Motor neuron (in vitro differentiated cells): ENCODE measurements around the gene ALDH1A3. TPM values are rescaled to one million over a fixed set of nuclear protein-coding genes. Genes with fewer than 3 reads are reported as not detected.
A peak's percentile ranks its signal among the peaks of the same experiment; 100 is the strongest.

ENCODE experiments used
- ATAC-seq, 8 experiments: fragments of 200-7000 bp; cut with Tn5 transposase; replicated peaks in 6 of 8; 2 replicates each; pipeline ENCODE4 v1.8.0; 2021; ENCODE audit warnings: mild to moderate bottlenecking in 8 of 8, moderate library complexity in 8 of 8
- H3K27ac ChIP-seq, 2 donors: fragments of 250-450 bp; sonication (Bioruptor Pico); 2 replicates each; pipeline ENCODE4 v1.9.0; 2021; ENCODE audit warnings: antibody characterized with exemption in 2 of 2, mild to moderate bottlenecking in 2 of 2, moderate library complexity in 1 of 2
- H3K4me1 ChIP-seq, 2 donors: fragments of 250-450 bp; sonication (Bioruptor Pico); replicated peaks in 1 of 2; 2 replicates each; pipeline ENCODE4 v1.6.1; 2021; ENCODE audit warnings: antibody characterized with exemption in 2 of 2, mild to moderate bottlenecking in 2 of 2, moderate library complexity in 1 of 2
- H3K4me3 ChIP-seq, 5 donors: fragments of 250-450 bp; sonication (Bioruptor Pico); 2 replicates each; pipeline ENCODE4 v1.9.0; 2021; ENCODE audit warnings: antibody characterized with exemption in 5 of 5, mild to moderate bottlenecking in 5 of 5, moderate library complexity in 4 of 5
- WGBS, 10 experiments: fragments of 450-650 bp; shearing (Covaris generic); methylation state at CpG; one replicate each; pipeline ENCODE4 v1.0.0; 2022; 5-methylcytosine and 5-hydroxymethylcytosine counted together
- in situ Hi-C, 9 experiments: fragments of 400-800 bp; cut with MboI; loops; one replicate each; pipeline ENCODE4 v1.15.0; 2021; ENCODE audit warnings: low sequenced_read_pairs in 9 of 9, low pct_unique_long_range_greater_than_20kb in 2 of 9; ENCODE audit not compliant: unreplicated experiment in 9 of 9
- total RNA-seq, 8 experiments: library from RNA; unstranded; fragments of 300-600 nt; gene quantifications; 2 replicates each; pipeline versions ENCODE4 v1.2.3 to v1.2.4, GENCODE V29; 2022

Gene ALDH1A3
- total RNA-seq, 8 experiments from 2014 or later, result 0.14 to 54.3 (median 2.1) TPM; not detected in 2

DNA sequence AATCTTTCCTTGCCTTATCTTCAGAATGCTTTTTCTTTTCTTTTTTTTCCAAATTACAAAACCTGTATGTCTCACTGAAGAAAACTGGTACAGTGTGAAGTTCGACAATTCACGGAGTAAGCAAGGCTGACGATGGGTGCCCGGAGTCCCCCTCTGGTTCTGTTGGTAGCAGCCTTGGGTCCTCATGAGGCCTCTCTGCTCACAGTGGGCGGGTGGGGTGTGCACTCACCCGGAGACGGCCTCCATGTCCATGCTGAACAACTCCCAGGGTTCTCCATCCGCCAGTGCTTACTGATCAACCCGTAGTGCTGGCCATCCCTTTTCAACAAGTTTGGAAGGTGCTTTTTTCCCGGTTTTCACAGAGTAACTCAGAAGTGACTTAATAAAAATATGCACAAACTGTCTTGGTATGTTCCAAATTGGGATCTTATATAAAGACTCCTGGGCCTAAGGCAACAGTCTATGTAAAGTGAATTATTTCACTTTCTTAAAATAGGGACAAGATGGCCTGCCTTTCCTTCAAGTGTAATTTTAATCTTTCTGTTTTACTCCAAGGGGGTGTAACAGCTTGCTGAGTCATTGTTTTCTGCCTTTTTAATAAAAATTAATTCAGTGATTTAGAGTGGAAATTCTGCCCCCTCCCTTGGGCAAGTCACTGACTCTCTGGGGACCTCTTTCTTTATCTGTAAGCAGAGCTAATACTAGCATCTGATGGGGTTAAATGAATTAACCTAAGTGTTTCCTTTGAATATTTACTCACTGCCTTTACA is 63.2 kb downstream of the ALDH1A3 start:
- WGBS, 10 experiments, result 40 to 100% (median 82%) methylated on average over 1 to 10 of the region's 10 CpGs; no CpG with 5 or more reads in 3 of the 10 experiments
- in situ Hi-C loops, result no loop called here
- Histone ChIP-seq H3K4me1 (no peaks in the 10 kb centered on the region), H3K4me3 (no peak overlapping the region), H3K27ac (no peak overlapping the region)
- ATAC-seq, result peak in 3 of 8 experiments; percentile 52 to 78 (median 77)

DNA sequence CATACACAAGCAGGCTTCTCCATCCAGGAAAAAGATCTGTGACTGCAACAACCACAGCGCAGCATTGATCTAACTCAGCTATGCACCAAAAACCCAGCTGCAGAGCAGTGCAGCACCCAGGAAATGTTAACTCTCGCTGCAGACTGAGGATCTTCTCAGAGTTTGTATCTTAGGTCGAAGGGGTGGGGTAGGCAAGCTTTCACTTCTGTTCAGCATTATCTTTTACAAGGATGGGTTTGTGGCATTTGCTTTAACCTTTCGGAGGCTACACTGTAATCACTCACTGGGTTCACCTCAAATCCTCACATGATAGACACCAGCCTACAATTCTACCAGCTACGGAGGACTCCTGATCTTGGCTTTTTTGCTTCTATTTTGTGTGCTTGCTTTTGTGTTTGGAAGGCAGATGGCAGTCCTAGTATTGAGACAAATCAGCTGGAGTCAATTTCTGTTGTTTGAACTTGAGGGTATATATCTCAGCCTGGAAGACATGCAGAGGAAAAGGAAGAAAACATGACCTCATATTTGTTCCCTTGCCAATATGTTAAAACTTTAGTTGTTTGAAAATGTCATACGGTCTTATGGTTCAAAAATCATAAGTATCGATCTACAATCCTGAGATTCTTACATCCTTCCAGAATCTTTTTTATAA is 64.7 kb downstream of the ALDH1A3 start:
- no peak overlapping the region for H3K27ac ChIP-seq
- peak in 2 of 8 experiments; percentile 10 to 17 for ATAC-seq

DNA sequence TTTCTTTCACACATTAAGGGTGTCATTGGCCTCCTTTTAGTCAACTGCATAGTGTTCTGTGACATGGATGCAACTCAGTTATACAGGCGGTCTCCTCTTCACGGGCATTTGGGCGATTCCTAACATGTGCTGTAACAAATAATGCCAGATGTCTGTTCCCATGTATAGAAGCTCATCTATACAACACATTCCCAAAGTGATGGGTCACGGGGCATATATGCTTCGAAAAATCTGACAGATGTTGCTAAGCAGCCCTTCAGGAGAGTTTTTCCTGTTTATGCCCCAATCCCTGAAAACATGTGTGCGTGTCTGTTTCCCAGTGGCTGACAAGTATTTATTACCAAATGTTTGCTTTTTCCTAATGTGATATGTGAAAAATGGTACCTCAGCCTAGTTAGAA is 65.4 kb downstream of the ALDH1A3 start:
- 41 to 100% (median 78%) methylated on average over 1 to 6 of the region's 6 CpGs; no CpG with 5 or more reads in 2 of the 10 experiments for WGBS, 10 experiments
- no peak overlapping the region for H3K27ac ChIP-seq

More for the DNA sequence above, 64.7 kb downstream of the ALDH1A3 start:
- Histone ChIP-seq H3K4me1 (no peaks in the 10 kb centered on the region), H3K4me3 (no peak overlapping the region)
- in situ Hi-C loops, result no loop called here
- WGBS, 10 experiments, result 19 to 96% (median 69%) methylated on average over 2 to 7 of the region's 7 CpGs

DNA sequence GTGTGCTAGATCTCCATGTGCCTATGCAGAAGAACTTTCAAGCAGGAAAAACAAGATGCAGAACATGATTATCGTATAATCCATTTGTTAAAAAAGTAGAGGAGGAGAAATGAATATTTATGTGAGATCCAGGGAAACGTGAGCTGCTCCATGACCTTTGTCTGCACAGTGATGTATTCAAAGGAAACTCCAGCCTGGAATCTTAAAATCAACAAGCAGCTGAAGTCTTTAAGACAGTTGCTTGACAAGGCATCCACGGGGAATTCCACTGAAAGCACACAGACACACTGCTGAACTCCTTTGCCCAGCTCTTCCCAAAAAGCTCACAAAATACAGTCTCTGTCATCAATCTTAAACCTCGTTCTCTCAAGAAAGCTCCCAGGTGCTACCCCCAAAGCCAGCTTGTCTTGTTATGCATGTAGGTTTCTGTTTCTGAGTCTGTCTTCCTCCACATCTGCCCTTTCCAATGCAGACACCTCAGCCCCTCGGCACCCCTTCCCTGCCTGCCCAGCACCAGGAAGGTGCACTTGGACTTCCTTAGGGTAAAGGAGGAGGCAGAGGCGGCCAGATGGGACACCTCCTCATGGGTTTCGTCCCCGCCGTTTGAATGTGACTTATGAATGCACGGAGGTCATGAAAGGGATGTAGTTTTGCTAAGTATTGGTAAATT is 68.3 kb downstream of the ALDH1A3 start:
- no peak overlapping the region for H3K27ac ChIP-seq
- 17 to 100% (median 58%) methylated on average over 1 to 9 of the region's 10 CpGs; no CpG with 5 or more reads in 1 of the 10 experiments for WGBS, 10 experiments
- peak in 1 of 8 experiments; percentile 61 for ATAC-seq
- H3K4me3 ChIP-seq, result no peak overlapping the region
- no peaks in the 10 kb centered on the region for H3K4me1 ChIP-seq
- in situ Hi-C loops, result no loop called here

More for the DNA sequence above, 65.4 kb downstream of the ALDH1A3 start:
- H3K4me3 ChIP-seq, result no peak overlapping the region
- ATAC-seq, result peak in 1 of 8 experiments; percentile 6
- no peaks in the 10 kb centered on the region for H3K4me1 ChIP-seq
- in situ Hi-C loops, result no loop called here

DNA sequence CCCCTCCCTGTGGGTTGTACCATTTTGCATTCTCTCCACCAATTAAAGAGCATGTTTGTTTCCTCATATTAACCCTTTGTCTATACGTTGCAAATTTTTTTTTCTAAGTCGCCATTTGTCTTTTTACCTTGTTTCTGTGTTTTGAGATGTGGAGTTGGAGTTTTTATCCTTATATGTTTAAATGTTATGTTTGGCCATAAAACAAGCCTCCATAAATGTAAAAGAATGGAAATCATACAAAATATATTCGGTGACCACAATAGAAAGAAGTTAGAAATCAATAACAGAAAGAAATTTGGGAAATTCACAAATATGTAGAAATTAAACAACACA is 68.8 kb downstream of the ALDH1A3 start:
- no peak overlapping the region for H3K27ac ChIP-seq
- no peak overlapping the region for H3K4me3 ChIP-seq
- H3K4me1 ChIP-seq, result no peaks in the 10 kb centered on the region
- 85 to 100% (median 91%) methylated on average over 2 to 3 of the region's 3 CpGs for WGBS, 10 experiments
- in situ Hi-C loops, result no loop called here
- ATAC-seq, result no peak

DNA sequence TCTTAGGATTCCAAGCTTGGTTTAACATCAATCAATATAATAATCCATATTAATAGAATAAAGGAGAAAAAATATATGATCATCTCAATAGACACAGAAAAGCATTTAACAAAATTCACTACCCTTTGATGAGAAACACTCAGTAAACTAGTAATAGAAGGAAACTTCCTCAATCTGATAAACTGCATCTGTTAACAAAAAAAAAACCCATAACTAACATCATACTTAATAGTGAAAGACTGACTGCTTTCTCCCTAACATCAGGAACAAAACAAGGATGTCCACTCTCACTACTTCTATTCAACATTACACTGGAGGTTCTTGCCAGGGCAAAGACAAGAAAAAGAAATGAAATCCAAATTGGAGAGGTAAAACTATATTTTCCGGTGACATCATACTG is 70.1 kb downstream of the ALDH1A3 start:
- in situ Hi-C loops, result no loop called here
- Histone ChIP-seq H3K4me3 (no peak overlapping the region), H3K27ac (no peak overlapping the region), H3K4me1 (no peaks in the 10 kb centered on the region)
- WGBS, 10 experiments, result 50 to 100% (median 86%) methylated on average over 1 of the region's 1 CpG; no CpG with 5 or more reads in 1 of the 10 experiments
- ATAC-seq, result no peak

DNA sequence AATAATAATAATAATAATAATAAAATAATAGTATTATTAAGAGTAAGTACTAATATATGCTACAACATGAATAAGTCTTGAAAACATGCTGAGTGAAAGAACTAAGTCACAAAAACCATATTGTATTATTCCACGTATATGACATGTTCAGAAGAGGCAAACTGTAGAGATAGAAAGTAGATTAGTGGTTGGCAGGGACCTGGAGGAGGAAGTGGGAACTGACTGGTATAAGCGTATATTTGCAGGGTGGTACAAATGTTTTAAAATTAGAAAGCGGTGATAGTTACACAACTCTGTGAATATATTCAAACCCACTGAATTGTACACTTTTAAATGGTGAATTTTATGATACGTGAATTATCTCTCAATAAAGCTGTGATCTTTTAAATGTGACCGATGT is 72.3 kb downstream of the ALDH1A3 start:
- in situ Hi-C loops, result no loop called here
- WGBS, 10 experiments, result 82 to 100% (median 94%) methylated on average over 3 to 5 of the region's 5 CpGs
- no peak for ATAC-seq
- Histone ChIP-seq H3K4me3 (no peak overlapping the region), H3K4me1 (no peaks in the 10 kb centered on the region), H3K27ac (no peak overlapping the region)

DNA sequence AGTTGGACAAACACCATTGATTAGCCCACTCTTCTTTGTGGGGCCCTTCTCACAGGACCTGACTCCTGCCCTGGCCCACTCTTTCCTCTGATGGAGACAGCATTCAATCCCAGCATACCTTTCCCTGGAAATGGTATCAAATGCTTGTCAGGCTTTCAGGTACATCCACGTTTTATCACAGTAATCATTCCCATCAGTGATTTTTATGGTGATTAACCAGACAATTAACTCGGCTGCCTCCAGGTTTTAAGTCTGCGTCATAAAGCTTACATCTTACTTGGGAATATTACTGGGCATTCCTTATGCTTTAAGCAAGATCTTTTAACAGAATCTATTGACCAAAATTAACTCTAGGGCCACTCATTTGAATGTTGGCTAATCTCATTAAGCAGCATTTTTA is 72.9 kb downstream of the ALDH1A3 start:
- no peak overlapping the region for H3K4me3 ChIP-seq
- 57 to 100% (median 79%) methylated on average over 1 to 3 of the region's 3 CpGs for WGBS, 10 experiments
- no peaks in the 10 kb centered on the region for H3K4me1 ChIP-seq
- in situ Hi-C loops, result no loop called here
- no peak for ATAC-seq
- no peak overlapping the region for H3K27ac ChIP-seq

DNA sequence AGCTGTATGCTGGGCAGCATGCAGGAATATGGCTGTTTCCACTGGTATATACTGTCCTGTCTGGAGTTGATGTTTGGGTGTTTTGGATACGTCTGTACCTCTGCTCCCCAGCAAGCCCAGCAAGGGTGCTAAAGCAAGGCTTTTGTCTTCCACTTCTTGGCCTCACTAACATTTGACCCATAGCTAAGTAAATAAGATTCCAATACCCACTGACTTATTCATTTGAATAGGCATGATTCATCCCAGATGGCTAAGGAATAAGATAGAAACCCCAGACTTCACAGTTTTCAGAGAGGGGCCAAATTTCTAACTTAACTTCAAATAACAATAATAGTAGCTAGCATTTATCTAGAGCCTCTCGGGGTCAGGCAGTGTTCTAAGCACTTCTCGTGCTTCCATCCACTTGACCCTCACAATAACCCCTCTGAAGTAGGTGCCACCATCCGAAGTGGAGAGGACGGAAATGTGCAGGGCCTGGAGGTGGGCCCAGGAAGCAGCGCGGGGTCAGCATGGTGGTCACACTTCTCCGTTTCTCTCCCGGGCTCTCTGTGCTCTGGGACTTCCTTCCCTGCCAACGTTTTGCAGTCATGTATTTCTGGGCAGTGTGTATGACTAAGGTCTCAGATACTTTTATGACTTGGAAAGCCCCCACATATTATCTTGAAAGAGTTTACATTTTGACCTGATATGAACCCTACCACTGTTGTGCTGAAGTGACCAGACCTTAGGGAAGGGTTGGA is 78.9 kb downstream of the ALDH1A3 start:
- H3K4me1 ChIP-seq, result no peaks in the 10 kb centered on the region
- no peak overlapping the region for H3K27ac ChIP-seq
- 40 to 100% (median 71%) methylated on average over 1 to 7 of the region's 10 CpGs; no CpG with 5 or more reads in 2 of the 10 experiments for whole genome bisulfite sequencing, 10 experiments
- ATAC-seq, result peak in 2 of 8 experiments; percentile 79 to 83
- in situ Hi-C loops, result no loop called here
- H3K4me3 ChIP-seq, result no peak overlapping the region

DNA sequence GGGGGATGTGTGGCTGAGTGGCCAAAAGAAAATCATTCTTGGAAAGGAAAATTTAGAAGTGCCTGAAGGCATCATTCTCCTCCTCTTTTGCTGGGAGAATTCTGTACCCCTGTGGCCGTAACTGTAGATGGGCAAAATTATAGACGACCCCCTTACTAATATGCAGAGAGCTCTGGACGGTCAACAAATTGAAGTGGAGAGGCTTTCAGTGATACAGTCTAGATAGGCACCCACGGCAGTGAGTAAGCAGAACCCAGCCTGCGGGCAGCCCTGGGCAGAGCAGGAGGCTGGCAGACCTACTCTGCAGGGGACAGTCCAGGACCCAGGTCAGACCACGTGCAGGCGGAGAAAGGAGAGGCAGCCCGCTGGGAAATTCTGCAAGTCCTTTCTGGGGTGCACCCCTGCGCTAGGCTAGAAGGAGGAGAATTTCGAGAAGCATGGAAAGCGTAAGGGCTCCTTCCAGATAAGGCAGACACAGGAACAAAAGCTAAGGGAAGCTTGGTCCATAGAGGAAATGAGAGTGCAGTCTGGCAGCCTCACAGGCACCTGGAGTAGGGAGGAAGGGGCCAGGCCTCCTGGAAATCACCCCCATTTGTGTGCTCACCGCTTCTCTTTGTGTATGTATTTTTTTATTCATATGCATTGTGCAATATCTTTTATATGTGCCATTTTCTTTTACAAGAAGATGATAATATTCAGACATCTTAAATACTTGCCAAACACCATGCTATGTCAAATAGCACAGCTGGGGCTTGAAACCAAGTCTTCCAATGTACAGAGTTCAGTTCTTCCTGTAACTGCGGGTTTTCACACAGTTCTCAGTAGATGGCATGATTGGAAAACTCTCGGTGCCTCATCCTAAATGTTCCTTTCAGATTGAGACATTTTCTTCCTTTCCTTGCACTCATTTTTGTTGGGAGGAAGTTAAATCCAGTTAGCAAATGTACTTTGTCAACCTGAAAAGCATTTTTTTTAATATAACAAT is 79.7 kb downstream of the ALDH1A3 start:
- no peaks in the 10 kb centered on the region for H3K4me1 ChIP-seq
- no peak overlapping the region for H3K4me3 ChIP-seq
- no peak for ATAC-seq
- in situ Hi-C loops, result no loop called here
- WGBS, 10 experiments, result 60 to 100% (median 87%) methylated on average over 1 to 10 of the region's 14 CpGs; no CpG with 5 or more reads in 1 of the 10 experiments
- no peak overlapping the region for H3K27ac ChIP-seq
